ENCODE results near the gene OSBPL2. TPM values are rescaled to one million over a fixed set of nuclear protein-coding genes. Genes with fewer than 3 reads are reported as not detected.

The OSBPL2 gene
- total RNA-seq (33.5 and 43.4 TPM in 2 replicates), polyA plus RNA-seq (37.5 and 44.7 TPM in 2 replicates)

DNA sequence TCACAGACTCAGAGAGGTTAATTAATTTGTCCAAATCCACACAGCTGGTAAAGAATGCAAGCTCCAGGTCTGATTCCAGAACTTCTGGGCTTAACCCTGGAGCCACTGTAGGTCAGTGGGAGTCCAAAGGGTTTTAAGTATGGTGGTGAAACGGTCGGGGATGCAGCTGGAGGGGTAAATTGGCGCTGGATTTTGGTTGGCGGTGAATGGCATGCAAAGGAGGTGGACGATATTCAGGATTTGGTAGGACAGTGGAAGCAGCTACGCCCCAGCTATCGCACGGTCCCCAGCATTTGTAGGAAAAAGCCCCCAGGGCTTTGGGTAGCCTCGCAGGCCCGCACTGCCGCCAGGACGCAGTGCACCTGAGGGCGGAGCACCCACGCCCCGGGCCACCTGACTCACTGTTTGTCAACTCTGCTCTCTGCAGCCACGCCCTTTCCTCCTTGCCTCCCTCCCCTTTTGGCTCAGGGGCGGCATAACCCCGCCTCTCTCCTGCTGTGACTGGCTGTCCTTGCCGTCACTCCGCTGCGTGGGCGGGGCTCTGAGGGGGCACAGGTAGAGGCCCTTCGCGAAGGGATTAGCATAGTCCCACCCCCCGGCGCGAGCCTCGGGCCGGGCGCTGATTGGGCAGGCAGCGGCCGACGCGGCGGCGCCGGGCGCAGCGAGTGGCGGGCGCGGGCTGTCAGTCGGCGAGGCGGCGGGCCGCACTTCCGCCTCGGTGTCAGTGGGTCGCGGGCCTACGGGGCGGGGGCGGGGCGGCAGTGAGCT is at the start of gene OSBPL2:
TSS of gene OSBPL2 (plus strand) at position 721 of the 768 bp plus-strand sequence. CDS start 17,664 bp downstream, outside the sequence.
- Histone ChIP-seq H3K4me3 (peak within 1 kb of the TSS; percentile 89), H3K4me1 (ENCODE audit: low read depth) (peaks cover 15% of the 10 kb centered on the region), H3K9me3 (ENCODE audit: low read depth) (no peaks in the 10 kb centered on the region), H3K27ac (peak within 1 kb of the TSS; percentile 85), H3K27me3 (no peaks in the 10 kb centered on the region), H3K36me3 (no peaks in the 10 kb centered on the region)
- TF ChIP-seq, protein P1, sequence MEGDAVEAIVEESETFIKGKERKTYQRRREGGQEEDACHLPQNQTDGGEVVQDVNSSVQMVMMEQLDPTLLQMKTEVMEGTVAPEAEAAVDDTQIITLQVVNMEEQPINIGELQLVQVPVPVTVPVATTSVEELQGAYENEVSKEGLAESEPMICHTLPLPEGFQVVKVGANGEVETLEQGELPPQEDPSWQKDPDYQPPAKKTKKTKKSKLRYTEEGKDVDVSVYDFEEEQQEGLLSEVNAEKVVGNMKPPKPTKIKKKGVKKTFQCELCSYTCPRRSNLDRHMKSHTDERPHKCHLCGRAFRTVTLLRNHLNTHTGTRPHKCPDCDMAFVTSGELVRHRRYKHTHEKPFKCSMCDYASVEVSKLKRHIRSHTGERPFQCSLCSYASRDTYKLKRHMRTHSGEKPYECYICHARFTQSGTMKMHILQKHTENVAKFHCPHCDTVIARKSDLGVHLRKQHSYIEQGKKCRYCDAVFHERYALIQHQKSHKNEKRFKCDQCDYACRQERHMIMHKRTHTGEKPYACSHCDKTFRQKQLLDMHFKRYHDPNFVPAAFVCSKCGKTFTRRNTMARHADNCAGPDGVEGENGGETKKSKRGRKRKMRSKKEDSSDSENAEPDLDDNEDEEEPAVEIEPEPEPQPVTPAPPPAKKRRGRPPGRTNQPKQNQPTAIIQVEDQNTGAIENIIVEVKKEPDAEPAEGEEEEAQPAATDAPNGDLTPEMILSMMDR (IDR thresholded peaks at IDR 0.05; ENCODE audit: low read depth, low read length), result no peak
- DNase-seq (ENCODE audit: low read depth in 1 of 2, low spot score in 1 of 2), result peak; percentile 98 to 99

GRCh38 chr20:62190639-62191411 is 47.5 kb upstream of the OSBPL2 start:
- H3K36me3 ChIP-seq, result no peaks in the 10 kb centered on the region
- no peaks in the 10 kb centered on the region for H3K9me3 ChIP-seq (ENCODE audit: low read depth)
- H3K27ac ChIP-seq, result no peak overlapping the region
- H3K27me3 ChIP-seq, result no peaks in the 10 kb centered on the region
- TF ChIP-seq, protein P1 (IDR thresholded peaks at IDR 0.05; ENCODE audit: low read depth, low read length), result no peak
- H3K4me1 ChIP-seq (ENCODE audit: low read depth), result peaks cover 8% of the 10 kb centered on the region
- DNase-seq (ENCODE audit: low read depth in 1 of 2, low spot score in 1 of 2), result no peak
- no peak overlapping the region for H3K4me3 ChIP-seq

- Histone ChIP-seq H3K36me3 (no peaks in the 10 kb centered on the region), H3K27ac (no peak overlapping the region), H3K4me3 (no peak overlapping the region), H3K27me3 (no peaks in the 10 kb centered on the region), H3K4me1 (ENCODE audit: low read depth) (peaks cover 8% of the 10 kb centered on the region), H3K9me3 (ENCODE audit: low read depth) (no peaks in the 10 kb centered on the region)
- TF ChIP-seq, protein P1 (IDR thresholded peaks at IDR 0.05; ENCODE audit: low read depth, low read length), result no peak
- no peak for DNase-seq (ENCODE audit: low read depth in 1 of 2, low spot score in 1 of 2)
Measured at GRCh38 chr20:62191781-62192559, 46.4 kb upstream of the OSBPL2 start.

DNA sequence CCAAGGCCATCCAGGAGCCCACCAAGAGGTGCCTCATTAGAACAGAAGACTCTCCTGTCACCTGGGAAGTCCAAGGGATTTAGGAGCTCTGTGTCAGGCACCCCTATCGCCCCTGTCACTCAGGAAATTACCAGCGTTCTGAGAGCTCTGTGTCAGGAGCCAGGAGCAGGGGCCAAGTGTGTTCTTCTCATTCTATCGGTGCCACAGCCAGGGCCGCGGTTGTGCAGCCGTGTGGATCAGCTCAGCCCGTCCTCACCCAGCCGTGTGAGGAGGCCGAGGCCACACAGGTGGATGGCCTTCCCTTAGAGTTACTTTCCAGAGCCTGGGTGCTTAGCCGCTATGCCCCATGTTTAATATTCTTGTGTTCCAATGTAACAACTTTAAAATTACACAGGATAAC is 45.7 kb upstream of the OSBPL2 start:
- no peak for DNase-seq (ENCODE audit: low read depth in 1 of 2, low spot score in 1 of 2)
- Histone ChIP-seq H3K9me3 (ENCODE audit: low read depth) (no peaks in the 10 kb centered on the region), H3K4me1 (ENCODE audit: low read depth) (peaks cover 2% of the 10 kb centered on the region), H3K36me3 (peaks cover 3% of the 10 kb centered on the region), H3K27me3 (no peaks in the 10 kb centered on the region), H3K4me3 (no peak overlapping the region), H3K27ac (no peak overlapping the region)
- TF ChIP-seq, protein P1 (IDR thresholded peaks at IDR 0.05; ENCODE audit: low read depth, low read length), result no peak
